C1 segment of cervical spinal cord (tissue), 14 donors: ENCODE measurements around the gene ZIC3.
"Not testable (repeated sequence)": the region's sequence is repeated elsewhere in the genome, so short reads cannot be mapped to it uniquely, and the experiment has no call there.

Experiments used
- DNase-seq, 14 donors: peaks; one replicate each; lab custom pipeline; 2025; lab: John Stamatoyannopoulos, UW

The ZIC3 gene

DNA sequence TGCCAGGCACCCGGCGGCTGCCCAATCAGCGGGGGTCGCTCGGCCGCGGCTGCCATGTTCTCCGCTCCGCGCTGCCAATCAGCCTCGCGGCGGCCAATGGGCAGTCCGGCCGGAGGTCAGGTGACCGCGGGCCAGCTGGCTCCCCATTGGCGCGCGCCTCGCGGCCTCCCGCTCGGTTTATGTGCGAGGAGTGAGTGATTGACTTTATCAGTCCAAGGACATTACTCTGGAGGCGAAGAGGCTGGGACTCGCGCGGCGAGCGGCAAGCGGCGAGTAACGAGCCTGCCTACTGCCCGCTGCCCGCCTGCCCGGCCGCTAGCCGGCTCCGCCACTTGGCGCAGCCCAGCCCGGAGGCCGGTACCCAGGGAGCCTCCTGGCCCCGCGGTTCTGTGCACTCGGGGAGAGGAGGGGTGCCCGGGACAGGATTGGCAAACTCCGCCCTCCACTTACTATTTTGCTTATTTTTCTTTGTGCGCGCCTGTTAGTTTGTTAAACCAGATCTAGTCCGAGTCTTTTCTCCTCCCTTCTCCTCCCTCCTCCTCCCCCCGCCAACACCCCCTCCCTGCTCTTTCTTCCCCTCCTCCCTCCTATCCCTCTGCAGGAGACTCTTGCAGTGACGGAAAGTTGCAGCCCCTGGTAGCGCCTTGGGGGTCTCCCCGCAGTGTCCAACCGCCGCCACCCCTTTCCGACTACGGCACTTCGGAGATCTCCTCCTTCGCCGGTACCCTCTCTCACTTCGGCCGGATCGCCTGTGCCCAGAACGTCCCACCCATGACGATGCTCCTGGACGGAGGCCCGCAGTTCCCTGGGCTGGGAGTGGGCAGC, at the start of gene ZIC3:
Gene ZIC3 (plus strand): TSS at position 207 of the 825 bp plus-strand sequence. CDS start 565 bp downstream, at position 772.
- peak; percentile 5 to 89 (median 56) for DNase-seq

DNA sequence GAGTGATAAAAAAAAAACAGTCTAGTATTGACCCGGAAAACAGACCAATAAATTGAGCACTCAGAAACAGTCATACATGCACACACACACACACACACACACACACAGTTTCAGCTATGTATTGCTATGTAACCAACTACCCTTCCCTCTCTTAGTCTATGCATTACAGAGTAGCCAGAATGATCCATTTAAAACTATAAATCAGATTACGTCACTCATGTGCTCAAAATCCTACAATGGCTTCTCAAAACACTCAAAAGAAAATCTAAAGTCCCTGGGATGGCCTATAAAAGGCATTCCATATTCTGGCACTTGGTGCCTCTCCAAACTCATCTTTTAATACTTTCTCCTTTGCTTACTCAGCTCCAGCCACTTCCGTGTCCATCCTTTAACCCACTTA, 46.5 kb upstream of the ZIC3 start:
- DNase-seq = no peak

DNA sequence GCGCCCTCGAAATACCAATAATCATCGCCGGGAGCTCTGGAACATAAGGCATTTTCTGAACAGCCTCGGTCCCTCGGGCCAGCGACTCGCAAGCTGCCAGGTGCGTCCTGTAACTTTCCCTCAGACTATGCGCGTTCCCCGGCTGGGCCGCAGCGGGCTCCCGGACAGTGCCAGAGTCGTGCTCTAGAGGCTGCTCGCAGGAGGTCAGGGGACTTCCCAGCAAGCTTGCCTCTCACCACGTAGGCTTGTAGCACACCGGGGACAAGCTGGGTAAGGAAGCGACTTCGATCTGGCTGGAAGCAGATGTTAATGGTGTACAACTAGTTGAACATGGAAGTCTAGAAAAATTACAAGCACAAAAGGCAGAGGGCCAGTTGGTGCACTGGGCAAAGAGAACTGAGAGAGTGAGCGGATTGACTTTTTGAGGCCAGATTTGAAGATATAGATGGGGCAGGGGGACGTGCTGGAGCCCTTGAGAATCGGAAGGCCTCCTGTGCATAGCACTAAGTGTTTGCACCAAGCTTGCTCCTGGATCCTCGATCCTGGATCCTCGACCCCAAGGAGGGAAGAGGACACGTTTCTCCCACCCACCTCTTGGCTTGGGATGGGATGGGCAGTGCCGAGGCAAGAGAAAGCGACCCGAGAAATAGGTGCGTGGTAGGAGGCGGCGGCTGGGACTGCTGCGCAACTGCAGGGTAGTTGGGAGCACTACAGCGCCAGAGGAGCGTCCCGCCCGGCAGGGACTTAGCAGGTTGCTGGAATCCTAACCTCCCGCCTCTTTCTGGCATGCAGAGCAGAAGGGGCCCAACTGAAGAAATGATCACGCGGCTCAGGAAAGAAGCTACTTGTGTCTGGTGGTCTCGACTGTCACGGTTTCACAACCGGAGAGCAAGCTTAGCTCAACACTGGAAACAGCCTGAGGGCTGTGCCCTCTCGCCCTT, 19.9 kb upstream of the ZIC3 start:
- no peak for DNase-seq

DNA sequence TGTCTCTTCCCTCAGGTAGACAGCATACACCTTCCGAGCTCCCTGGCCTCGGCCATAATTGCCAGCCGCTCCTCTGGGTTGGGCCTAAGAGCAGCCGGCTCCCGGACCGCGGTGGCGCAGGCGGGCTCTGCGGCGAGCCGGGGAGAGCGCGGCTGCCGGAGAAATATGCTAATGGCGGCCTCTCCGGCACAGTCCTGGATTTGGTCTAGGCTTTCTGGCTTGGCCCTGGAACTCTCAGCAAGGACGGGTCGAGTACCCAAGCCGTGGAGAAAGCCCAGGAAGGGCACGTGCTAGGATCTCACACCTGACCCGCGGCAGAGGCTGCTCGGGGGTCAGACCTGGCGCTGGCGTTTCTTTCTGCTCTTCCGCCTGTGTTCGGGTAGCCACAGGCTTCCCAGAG, 18.6 kb upstream of the ZIC3 start:
- DNase-seq = no peak

DNA sequence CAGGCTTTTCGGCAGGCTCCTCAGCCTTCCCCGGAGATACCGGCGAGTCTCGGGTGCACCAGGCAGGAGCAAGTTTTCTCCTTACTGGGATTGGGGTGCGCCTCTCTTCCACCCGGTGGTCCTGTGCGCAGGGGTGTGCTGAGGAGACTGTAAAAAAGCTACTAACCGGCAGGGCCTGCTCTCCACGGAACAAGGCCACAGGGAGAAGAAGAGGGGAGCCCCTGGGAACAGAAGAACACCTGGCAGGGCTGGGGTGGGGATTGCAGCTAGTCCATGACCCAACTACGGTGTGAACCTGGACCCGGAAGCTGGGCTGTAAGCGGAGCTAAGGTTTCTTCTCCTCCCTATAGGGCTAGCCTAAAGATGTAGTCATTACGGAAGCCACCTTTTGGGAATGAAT, 17.7 kb upstream of the ZIC3 start:
- DNase-seq = no peak

DNA sequence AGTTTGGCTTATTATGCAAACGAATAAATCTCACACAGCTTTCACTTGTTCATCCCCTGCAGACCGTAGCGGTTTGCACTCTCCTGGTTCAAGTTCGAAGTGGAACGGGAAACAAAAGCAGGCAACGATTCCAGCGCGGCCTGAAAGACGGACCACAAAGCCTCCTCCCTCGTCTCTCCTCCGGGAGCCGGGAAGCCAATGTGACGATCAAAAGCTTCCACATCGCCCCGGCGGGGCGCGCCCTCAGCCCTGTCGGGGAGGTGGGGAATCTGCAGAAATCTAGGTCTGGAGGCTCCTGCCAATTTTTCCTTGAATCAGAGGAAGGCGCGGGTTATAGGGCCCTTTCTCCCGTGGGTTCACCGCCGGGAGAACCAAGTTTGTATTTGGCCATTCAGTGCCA, 16.9 kb upstream of the ZIC3 start:
- DNase-seq = no peak

DNA sequence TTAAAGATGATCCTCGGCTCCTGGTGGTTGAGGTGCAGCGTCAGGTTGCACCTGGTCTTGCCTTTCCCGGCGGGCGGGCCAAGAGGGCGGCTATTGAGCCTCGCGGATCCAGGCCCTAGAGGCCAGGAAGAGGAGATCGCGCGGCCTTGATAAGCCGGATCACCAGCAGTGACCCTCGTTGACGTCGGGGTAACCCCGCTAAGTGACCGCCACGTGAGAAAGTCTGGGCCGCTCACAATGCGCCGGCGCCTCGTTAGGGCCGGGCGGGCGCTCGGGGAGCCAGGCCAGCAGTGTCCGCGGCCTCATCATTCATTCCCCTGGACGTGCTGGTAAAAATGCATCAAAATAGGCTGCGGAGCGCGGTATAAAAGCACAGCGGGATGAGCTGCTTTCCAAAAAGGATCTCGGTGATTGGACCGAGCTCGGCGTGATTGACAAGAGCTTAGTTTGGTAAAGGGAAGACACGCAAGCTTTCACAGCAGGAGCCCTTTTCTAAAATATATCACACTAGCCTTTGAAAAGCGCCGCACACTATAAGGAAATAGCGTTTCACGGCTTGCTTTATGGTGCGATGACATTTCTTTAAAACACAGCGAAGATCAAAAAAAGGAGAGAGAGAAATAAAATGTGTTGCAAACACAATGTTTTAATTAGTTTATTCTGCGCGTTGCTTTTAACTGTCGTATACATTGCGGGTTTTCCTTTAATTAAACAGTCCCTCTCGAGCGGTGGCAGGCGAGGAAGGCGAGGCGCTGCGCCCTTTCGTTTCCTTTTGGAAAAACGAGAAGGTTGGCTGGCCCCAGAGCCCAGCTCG, 15.9 kb upstream of the ZIC3 start:
- peak in 1 of 14 donors; percentile 3 for DNase-seq

DNA sequence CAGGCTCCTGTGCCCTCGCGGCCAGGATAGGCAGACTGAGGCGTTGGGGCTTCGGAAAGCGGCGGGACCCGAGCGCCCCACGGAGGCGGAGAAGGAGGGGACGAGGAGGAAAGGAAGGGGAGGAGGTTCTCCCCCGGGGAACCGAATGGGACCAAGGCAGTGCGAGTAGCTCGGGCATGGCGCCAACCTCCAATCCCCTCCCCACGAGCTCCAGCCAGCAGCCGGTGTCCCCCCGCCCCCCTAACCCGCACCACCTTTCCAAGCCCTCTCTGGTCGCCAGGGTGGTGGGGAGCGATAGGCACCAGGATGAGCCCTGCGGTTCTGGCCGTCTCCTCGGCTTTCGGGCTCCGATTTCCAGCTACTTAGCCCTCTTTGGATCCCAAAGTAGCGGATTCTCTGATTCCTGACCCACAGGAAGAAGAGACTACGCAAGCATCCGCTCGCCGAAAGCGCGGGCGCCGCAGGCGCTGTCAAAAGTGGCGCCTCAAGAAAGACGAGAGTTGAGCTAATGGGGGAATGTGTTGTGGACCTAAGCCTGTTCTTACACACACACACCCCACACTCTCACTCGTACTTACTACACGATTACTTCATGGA, 15.2 kb upstream of the ZIC3 start:
- DNase-seq = peak in 1 of 14 donors; percentile 36

DNA sequence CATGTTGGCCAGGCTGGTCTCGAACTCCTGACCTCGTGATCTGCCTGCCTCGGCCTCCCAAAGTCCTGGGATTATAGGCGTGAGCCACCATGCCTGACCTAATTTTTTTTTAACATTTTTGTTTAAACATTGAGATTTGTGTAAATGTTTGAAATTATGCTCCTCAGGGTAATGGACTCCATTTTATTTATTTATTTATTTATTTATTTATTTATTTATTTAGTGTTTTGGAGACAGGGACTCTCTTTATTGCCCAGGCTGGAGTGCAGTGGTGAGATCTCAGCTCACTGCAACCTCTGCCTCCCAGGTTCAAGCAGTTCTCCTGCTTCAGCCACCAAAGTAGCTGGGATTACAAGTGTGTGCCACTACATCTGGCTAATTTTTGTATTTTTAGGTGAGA, 13.8 kb upstream of the ZIC3 start:
- DNase-seq = not testable (repeated sequence)

DNA sequence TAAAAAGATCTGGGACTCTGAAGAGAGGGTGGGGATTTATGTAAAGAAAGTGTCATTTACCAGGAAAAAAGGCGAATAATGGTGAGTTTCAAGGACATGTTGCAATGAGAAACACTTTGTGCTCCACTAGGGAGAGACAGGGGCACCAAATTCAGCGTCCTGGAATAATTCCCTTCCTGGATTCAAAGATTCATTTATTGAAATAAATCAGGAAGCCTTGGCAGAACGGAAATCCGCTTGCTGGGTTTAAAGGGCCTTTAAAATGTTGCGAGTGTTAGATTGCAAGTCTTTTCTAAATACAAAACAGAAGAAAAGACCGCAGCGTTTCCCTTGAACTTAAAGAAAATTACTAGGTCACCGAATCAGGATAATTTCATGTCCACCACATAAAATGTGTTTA, 3.8 kb upstream of the ZIC3 start:
- DNase-seq = no peak

DNA sequence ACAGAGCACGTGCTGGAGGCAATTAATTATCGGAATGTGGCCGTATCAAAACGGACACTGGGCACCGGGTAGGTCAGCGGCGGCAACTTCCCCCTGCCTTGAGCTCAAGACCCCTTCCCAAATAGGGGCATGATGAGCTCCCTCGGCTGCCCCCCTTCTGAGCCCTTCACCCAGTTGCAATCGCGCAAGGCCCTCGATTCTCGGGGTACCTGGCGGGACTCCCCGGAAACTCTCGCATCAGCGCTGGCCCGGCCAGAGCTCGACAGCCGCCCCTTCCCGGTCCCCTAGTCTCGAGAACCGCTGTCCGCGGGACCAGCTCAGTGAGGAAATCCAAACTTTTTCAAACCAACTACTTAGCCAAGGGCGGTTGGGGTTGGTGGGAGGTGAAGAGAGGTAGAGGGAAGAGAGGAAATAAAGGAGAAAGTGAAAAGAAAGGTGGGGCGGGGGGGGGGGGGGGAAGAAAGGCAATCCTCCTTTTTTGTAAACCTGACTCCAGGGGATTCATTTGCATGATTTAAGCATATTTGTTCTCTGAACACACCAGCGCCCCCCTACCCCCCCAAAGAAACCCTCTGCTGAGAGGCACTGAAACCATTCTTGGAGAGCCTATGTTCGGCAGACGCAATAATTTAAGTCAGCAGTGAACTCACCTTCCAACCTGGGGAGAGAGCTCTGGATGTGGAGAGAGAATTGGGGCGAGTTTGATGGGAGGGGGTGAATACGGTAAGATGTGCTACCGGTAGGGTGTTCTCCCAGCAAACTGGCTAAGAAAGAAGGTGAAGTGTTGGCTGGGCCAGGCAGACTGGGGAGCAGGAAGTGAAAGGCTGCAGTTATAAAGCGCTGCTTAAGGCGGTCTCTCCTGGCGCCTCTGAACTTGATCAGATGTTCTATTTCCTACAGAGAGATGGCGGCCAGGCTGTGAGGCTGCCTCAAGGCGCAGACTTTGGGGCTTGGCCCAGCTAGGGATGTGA, 2.0 kb upstream of the ZIC3 start:
- no peak for DNase-seq

DNA sequence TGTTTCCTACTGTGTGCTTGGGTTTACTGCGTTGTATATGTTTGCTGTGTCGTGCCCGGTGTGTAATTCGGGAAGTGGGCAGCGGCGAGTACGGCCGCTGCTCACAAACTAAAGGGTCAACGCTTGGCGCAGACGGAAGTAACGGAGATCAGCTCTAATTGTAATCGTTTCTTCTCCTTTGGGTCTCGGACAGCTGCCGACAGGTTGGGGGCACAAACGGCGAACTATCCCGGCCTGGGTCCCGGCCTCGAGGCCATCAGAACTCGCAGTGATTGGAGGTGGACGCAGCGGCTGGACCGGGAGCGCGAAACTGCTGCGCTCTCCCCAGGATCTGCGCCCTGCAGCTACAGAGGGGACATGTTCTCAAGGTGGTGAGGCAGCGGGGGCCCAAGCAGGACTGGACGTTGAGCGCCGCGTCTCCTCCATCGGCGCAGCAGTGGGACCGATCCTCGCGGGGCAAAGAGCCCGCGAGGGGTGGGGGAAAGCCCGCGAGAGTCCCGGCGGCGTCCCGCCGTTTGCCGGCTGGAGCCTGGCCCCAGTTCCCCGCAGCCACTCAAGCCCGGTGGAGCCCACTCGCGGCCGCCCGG, 516 bp upstream of the ZIC3 start:
- DNase-seq = no peak

DNA sequence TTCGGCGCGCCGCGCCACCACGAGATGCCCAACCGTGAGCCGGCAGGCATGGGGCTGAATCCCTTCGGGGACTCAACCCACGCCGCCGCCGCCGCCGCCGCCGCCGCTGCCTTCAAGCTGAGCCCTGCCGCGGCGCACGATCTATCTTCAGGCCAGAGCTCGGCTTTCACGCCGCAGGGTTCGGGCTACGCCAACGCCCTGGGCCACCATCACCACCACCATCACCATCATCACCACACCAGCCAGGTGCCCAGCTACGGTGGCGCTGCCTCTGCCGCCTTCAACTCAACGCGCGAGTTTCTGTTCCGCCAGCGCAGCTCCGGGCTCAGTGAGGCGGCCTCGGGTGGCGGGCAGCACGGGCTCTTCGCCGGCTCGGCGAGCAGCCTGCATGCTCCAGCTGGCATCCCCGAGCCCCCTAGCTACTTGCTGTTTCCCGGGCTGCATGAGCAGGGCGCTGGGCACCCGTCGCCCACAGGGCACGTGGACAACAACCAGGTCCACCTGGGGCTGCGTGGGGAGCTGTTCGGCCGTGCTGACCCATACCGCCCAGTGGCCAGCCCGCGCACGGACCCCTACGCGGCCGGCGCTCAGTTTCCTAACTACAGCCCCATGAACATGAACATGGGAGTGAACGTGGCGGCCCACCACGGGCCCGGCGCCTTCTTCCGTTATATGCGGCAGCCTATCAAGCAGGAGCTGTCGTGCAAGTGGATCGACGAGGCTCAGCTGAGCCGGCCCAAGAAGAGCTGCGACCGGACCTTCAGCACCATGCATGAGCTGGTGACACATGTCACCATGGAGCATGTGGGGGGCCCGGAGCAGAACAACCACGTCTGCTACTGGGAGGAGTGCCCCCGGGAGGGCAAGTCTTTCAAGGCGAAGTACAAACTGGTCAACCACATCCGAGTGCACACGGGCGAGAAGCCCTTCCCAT, 1.1 kb downstream of the ZIC3 start:
- DNase-seq = peak in 3 of 14 donors; percentile 2 to 46 (median 7)

DNA sequence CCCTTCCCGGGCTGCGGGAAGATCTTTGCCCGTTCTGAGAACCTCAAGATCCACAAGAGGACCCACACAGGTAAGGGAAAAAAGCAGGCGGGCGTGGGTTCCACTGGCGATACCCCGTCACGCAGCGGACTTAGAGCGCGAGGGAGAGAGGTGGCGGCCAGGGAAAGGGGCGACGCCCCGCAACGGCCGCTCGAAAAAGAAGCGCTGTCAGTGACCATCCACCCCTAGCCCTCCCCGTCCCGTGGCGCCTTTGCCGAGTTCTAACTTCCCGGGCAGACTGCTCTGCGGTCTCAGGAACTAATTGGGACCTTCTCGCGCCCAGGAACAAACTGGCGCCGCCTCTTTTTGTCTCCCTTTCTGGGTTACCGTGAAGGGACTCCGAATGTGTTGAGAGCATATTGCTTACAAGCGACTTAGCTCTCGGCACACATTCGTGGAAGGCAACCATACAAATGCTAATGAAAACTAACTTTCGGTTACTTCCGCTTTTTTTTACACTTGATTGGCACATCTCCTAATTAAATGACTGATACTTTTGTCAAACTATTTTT, 1.8 kb downstream of the ZIC3 start:
- peak in 1 of 14 donors; percentile 17 for DNase-seq

DNA sequence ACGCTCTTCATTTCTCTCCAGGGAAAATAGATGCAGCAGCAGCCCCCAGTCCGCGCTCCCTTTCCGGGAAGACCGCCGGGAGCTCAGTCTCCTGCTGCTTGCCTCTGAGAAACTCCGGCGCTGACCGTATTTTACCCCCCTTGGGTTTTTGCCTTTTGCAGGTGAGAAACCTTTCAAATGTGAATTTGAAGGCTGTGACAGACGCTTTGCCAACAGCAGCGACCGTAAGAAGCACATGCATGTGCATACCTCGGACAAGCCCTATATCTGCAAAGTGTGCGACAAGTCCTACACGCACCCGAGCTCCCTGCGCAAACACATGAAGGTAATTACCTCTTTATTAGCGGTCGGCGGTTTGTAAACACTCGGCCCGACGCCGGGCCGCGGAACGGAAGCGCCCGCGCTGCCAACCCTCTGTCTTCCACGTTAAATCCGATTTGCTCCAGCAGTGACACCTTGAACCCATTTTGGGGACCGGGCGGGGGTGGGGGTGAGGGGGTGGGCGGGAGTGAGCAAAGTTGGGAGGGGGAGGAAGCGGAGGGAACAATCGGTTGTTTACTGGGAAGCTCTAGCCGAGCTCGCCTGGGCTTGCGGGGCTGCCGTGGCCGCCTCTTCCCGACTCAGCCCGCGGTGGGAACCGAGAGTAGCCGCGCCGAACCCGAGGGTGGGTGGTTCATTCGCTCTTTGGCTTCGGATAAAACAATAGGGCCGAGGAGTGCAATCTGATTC, 3.0 kb downstream of the ZIC3 start:
- DNase-seq = peak in 1 of 14 donors; percentile 31

DNA sequence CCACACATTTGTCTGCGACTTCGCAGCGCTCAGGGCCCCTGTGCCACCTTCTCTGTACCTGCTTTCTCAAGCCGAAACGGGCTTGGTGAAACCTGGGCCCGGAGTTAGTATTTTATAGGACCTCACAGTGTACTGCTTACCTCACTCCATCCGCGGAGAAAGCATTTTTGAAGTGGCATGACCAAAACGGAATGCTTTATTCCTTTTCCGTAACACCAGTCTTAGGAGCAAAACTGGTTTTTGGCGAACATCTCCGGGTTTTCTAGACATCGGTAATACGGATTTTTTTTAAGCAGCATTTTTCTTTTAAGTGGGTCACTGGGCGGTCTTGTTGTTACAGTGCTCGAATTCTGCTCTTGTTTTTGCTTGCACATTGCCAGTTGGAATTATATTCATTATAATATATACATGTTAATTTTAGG, 3.6 kb downstream of the ZIC3 start:
- DNase-seq = peak in 1 of 14 donors; percentile 41

DNA sequence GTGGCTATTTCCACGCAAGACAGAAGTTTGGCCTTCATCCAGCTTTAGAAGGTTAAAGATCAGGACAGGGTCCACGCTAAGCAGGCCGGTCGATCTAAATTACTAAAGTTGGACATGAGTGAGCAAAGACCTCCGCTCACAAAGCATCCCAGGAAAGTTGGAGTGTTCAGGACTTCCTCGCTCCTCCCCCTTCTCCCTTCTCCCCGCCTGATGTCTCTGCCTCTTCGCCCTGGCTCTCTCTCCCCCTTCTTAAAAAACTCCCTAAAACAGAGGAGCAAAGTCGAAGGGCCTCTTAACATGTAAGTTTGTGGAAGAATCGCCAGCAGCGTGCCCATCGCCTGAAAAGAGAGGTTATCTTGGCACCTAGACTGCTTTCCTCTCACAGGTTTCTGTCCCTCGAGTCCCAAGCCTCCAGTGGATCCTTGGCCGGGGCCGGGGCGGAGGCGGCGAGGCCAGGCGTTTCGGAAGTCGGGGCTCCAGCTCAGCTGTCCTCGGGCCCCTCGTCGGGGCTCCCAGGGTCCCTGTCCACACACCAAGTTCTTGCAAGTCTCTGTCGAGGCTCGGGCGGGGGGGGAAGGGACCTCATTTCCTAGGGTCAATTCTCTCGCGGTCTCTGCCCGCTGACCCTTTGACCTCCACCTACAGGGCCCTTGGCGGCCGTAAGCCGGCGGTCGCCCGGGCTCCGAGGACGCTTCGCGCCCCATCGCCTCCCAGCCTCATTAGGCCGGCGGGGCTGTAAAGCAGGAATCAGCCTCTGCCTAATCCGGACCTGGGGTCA, 7.6 kb downstream of the ZIC3 start:
- peak in 1 of 14 donors; percentile 24 for DNase-seq
